WTC11 (cell line): ENCODE results near the gene MAP3K5. TPM values are rescaled to one million over a fixed set of nuclear protein-coding genes. Genes with fewer than 3 reads are reported as not detected.

Source experiments
- ATAC-seq: fragments of 200-7000 bp; cut with Tn5 transposase; 2 replicates; pipeline ENCODE4 v1.10.0; 2021; ENCODE audit warnings: mild to moderate bottlenecking, moderate library complexity
- CTCF ChIA-PET: fragments of 300-600 bp; sonication (Branson Sonifier 250); formaldehyde crosslinking; loops from one replicate; lab custom pipeline; 2021; ENCODE audit warnings: antibody characterized with exemption; lab: Charles Lee
- POLR2A ChIA-PET: fragments of 350-600 bp; sonication (Branson Sonifier 250); formaldehyde crosslinking; loops from one replicate; lab custom pipeline; 2021; ENCODE audit warnings: antibody characterized with exemption; lab: Charles Lee
- DNase-seq: peaks from one replicate; pipeline ENCODE4 v3.0.0; 2021; ENCODE audit warnings: low spot score
- H3K27ac Mint-ChIP-seq: 2 replicates; pipeline ENCODE4 v1.8.0; 2021; ENCODE audit warnings: mixed read lengths
- H3K27me3 Mint-ChIP-seq: 2 replicates; pipeline ENCODE4 v1.8.0; 2021; ENCODE audit warnings: low read depth, mild to moderate bottlenecking, moderate library complexity, mixed read lengths
- H3K36me3 Mint-ChIP-seq: 2 replicates; pipeline ENCODE4 v1.8.0; 2021; ENCODE audit warnings: mixed read lengths
- H3K4me1 Mint-ChIP-seq: 2 replicates; pipeline ENCODE4 v1.8.0; 2022; ENCODE audit warnings: mixed read lengths
- H3K4me3 Mint-ChIP-seq: 2 replicates; pipeline ENCODE4 v1.8.0; 2021; ENCODE audit warnings: mild to moderate bottlenecking, moderate library complexity, mixed read lengths
- H3K9me3 Mint-ChIP-seq: 2 replicates; pipeline ENCODE4 v1.8.0; 2021; ENCODE audit warnings: mixed read lengths
- AR ChIP-seq: fragments of 250-450 bp; sonication (Bioruptor Pico); IDR thresholded peaks from 2 replicates; pipeline ENCODE4 v1.9.0; 2021; ENCODE audit warnings: mild to moderate bottlenecking
- ARID4B ChIP-seq: sonication (generic); formaldehyde crosslinking; IDR thresholded peaks from 2 replicates; pipeline ENCODE4 v1.8.0; 2023; ENCODE audit warnings: missing genetic modification reagents, mild to moderate bottlenecking, borderline replicate concordance
- ATF3 ChIP-seq: sonication (generic); formaldehyde crosslinking; conservative IDR thresholded peaks from 2 replicates; pipeline ENCODE4 v1.8.1; 2022; ENCODE audit warnings: mild to moderate bottlenecking, missing genetic modification reagents
- ELF4 ChIP-seq: sonication (generic); formaldehyde crosslinking; IDR thresholded peaks from 2 replicates; pipeline ENCODE4 v1.8.1; 2022; ENCODE audit warnings: low read depth, mild to moderate bottlenecking, moderate library complexity, missing genetic modification reagents
- FOXP1 ChIP-seq: sonication (generic); formaldehyde crosslinking; IDR thresholded peaks from 2 replicates; pipeline ENCODE4 v1.8.0; 2022; ENCODE audit warnings: missing genetic modification reagents, mild to moderate bottlenecking, moderate library complexity, borderline replicate concordance
- KAT7 ChIP-seq: sonication (generic); formaldehyde crosslinking; IDR thresholded peaks from 2 replicates; pipeline ENCODE4 v1.8.1; 2023; ENCODE audit warnings: missing genetic modification reagents, mild to moderate bottlenecking, borderline replicate concordance
- MLX ChIP-seq: sonication (generic); formaldehyde crosslinking; IDR thresholded peaks from 2 replicates; pipeline ENCODE4 v1.8.1; 2023; ENCODE audit warnings: mild to moderate bottlenecking, missing genetic modification reagents, moderate library complexity
- MXD4 ChIP-seq: fragments of 250-450 bp; sonication (Bioruptor Pico); IDR thresholded peaks from 2 replicates; pipeline ENCODE4 v1.8.0; 2021; ENCODE audit warnings: mild to moderate bottlenecking, moderate library complexity, borderline replicate concordance
- NR1H2 ChIP-seq: sonication (generic); formaldehyde crosslinking; IDR thresholded peaks from 2 replicates; pipeline ENCODE4 v1.9.0; 2021; ENCODE audit warnings: mild to moderate bottlenecking, moderate library complexity, missing genetic modification reagents
- PRRX2 ChIP-seq: fragments of 250-450 bp; sonication (Bioruptor Pico); IDR thresholded peaks from 2 replicates; pipeline ENCODE4 v1.8.0; 2021; ENCODE audit warnings: mild to moderate bottlenecking
- ZBTB43 ChIP-seq: sonication (generic); formaldehyde crosslinking; IDR thresholded peaks from 2 replicates; pipeline ENCODE4 v1.8.1; 2023; ENCODE audit warnings: mild to moderate bottlenecking, missing genetic modification reagents
- ZNF232 ChIP-seq: sonication (generic); formaldehyde crosslinking; IDR thresholded peaks from 2 replicates; pipeline ENCODE4 v1.8.0; 2022; ENCODE audit warnings: mild to moderate bottlenecking, missing genetic modification reagents
- ZNF281 ChIP-seq: sonication (generic); formaldehyde crosslinking; IDR thresholded peaks from 2 replicates; pipeline ENCODE4 v1.8.0; 2023; ENCODE audit warnings: mild to moderate bottlenecking, missing genetic modification reagents
- ZNF396 ChIP-seq: fragments of 250-450 bp; sonication (Bioruptor Pico); IDR thresholded peaks from 2 replicates; pipeline ENCODE4 v1.8.0; 2021; ENCODE audit warnings: mild to moderate bottlenecking, moderate library complexity, borderline replicate concordance
- total RNA-seq: library from RNA; stranded (reverse); gene quantifications from 3 replicates; pipeline ENCODE4 v1.2.3, GENCODE V29; 2021

Gene MAP3K5
- total RNA-seq, 1 experiment from 2014 or later = 1.6 TPM

- H3K27me3 Mint-ChIP-seq = no peaks in the 10 kb centered on the region; the same call in 1 of the 2 replicates
- DNase-seq = no peak
- no peak overlapping the region for H3K27ac Mint-ChIP-seq
- ChIA-PET POLR2A (no interaction called here), CTCF (interaction anchor here (0.9 to 1.5 kb wide), 2 partner anchors 11 to 85 kb away, joined by 3 to 4 read pairs; no protein-coding TSS in a partner anchor)
- no peaks in the 10 kb centered on the region for H3K4me1 Mint-ChIP-seq
- H3K9me3 Mint-ChIP-seq = peaks cover 4% of the 10 kb centered on the region; the same call in 1 of the 2 replicates
- H3K4me3 Mint-ChIP-seq = no peak overlapping the region
- no peak for ATAC-seq
- no peaks in the 10 kb centered on the region for H3K36me3 Mint-ChIP-seq
- TF ChIP-seq NR1H2 (CRISPR knock-in tag) (no peak), FOXP1 (CRISPR knock-in tag) (no peak), ZNF232 (CRISPR knock-in tag) (no peak), MLX (CRISPR knock-in tag) (no peak), ELF4 (no peak), PRRX2 (CRISPR knock-in tag) (no peak), KAT7 (CRISPR knock-in tag) (no peak), ATF3 (no peak), AR (CRISPR knock-in tag) (no peak), ZNF396 (CRISPR knock-in tag) (no peak), ARID4B (CRISPR knock-in tag) (no peak), ZBTB43 (CRISPR knock-in tag) (no peak), ZNF281 (CRISPR knock-in tag) (no peak), MXD4 (CRISPR knock-in tag) (no peak)
These were observed 63.2 kb downstream of the MAP3K5 start for GRCh38 chr6:136728976-136729515.
